Activated CD8-positive, alpha-beta memory T cell treated with anti-CD3 and anti-CD28 coated beads for 36 hours (primary cell): Measurements from ENCODE around the gene WASHC4. TPM values are rescaled to one million over a fixed set of nuclear protein-coding genes. Genes with fewer than 3 reads are reported as not detected.
"Not testable (repeated sequence)": the region's sequence is repeated elsewhere in the genome, so short reads cannot be mapped to it uniquely, and the experiment has no call there.

Experiments used
- CTCF ChIA-PET: fragments of 350-600 bp; sonication (Branson Sonifier 250); formaldehyde crosslinking; loops from one replicate; lab custom pipeline; 2021; ENCODE audit warnings: antibody characterized with exemption; lab: Charles Lee
- POLR2A ChIA-PET: fragments of 350-600 bp; sonication (Branson Sonifier 250); formaldehyde crosslinking; loops from one replicate; lab custom pipeline; 2021; ENCODE audit warnings: antibody characterized with exemption; lab: Charles Lee
- total RNA-seq, 2 experiments: library from RNA; stranded (reverse); gene quantifications; one replicate each; pipeline ENCODE4 v1.2.3, GENCODE V29; 2021

WASHC4 gene
- total RNA-seq, 2 experiments from 2014 or later: 31.1 to 31.3 TPM

GRCh38 chr12:105157606-105158005, 50.1 kb downstream of the WASHC4 start:
- ChIA-PET CTCF (no interaction called here), POLR2A (no interaction called here)

- ChIA-PET POLR2A (no interaction called here), CTCF (no interaction called here)
Measured at GRCh38 chr12:105158876-105159275, 51.3 kb downstream of the WASHC4 start.

- ChIA-PET CTCF (interaction anchor here (0.9 kb wide), 1 partner anchor 10 kb away, joined by 4 read pairs; no protein-coding TSS in a partner anchor), POLR2A (no interaction called here)
Measured at GRCh38 chr12:105162174-105162573, 54.6 kb downstream of the WASHC4 start.

GRCh38 chr12:105164068-105164467, 56.5 kb downstream of the WASHC4 start:
- POLR2A ChIA-PET: no interaction called here
- CTCF ChIA-PET: no interaction called here

GRCh38 chr12:105166736-105167135, 59.2 kb downstream of the WASHC4 start:
- CTCF ChIA-PET: no interaction called here
- POLR2A ChIA-PET: no interaction called here

GRCh38 chr12:105167346-105167745, 59.8 kb downstream of the WASHC4 start:
- ChIA-PET CTCF (no interaction called here), POLR2A (no interaction called here)

- ChIA-PET CTCF (no interaction called here), POLR2A (no interaction called here)
Measured at GRCh38 chr12:105168006-105168405, 60.5 kb downstream of the WASHC4 start.

- ChIA-PET POLR2A (no interaction called here), CTCF (no interaction called here)
Measured at GRCh38 chr12:105170139-105170538, 62.6 kb downstream of the WASHC4 start.

GRCh38 chr12:105171691-105172436, 64.3 kb downstream of the WASHC4 start:
- ChIA-PET CTCF (interaction anchor here (0.5 kb wide), 1 partner anchor 1601 kb away, joined by 3 read pairs; no protein-coding TSS in a partner anchor), POLR2A (no interaction called here)

- CTCF ChIA-PET: no interaction called here
- POLR2A ChIA-PET: no interaction called here
Measured at GRCh38 chr12:105175397-105175990, 68.0 kb downstream of the WASHC4 start.

- POLR2A ChIA-PET: no interaction called here
- CTCF ChIA-PET: no interaction called here
Measured at GRCh38 chr12:105177208-105177607, 69.7 kb downstream of the WASHC4 start.

- POLR2A ChIA-PET, CTCF ChIA-PET: not testable (repeated sequence)
Measured at GRCh38 chr12:105179114-105179513, 71.6 kb downstream of the WASHC4 start.

- CTCF ChIA-PET, POLR2A ChIA-PET: not testable (repeated sequence)
Measured at GRCh38 chr12:105183406-105183805, 75.9 kb downstream of the WASHC4 start.

- CTCF ChIA-PET, POLR2A ChIA-PET: not testable (repeated sequence)
Measured at GRCh38 chr12:105183976-105184375, 76.4 kb downstream of the WASHC4 start.

- POLR2A ChIA-PET: no interaction called here
- CTCF ChIA-PET: no interaction called here
Measured at GRCh38 chr12:105189293-105189692, 81.8 kb downstream of the WASHC4 start.

- POLR2A ChIA-PET: no interaction called here
- CTCF ChIA-PET: no interaction called here
Measured at GRCh38 chr12:105190530-105190929, 83.0 kb downstream of the WASHC4 start.

GRCh38 chr12:105192624-105193225, 85.2 kb downstream of the WASHC4 start:
- POLR2A ChIA-PET: no interaction called here
- CTCF ChIA-PET: no interaction called here

GRCh38 chr12:105194947-105195346, 87.4 kb downstream of the WASHC4 start:
- CTCF ChIA-PET: no interaction called here

GRCh38 chr12:105196090-105196489, 88.6 kb downstream of the WASHC4 start:
- POLR2A ChIA-PET: no interaction called here

More at GRCh38 chr12:105194947-105195346, 87.4 kb downstream of the WASHC4 start:
- POLR2A ChIA-PET: no interaction called here

GRCh38 chr12:105198961-105199360, 91.4 kb downstream of the WASHC4 start:
- ChIA-PET CTCF (no interaction called here), POLR2A (no interaction called here)

More at GRCh38 chr12:105196090-105196489, 88.6 kb downstream of the WASHC4 start:
- CTCF ChIA-PET: no interaction called here
